Measurements from ENCODE around the gene KCND1.

The KCND1 gene

DNA sequence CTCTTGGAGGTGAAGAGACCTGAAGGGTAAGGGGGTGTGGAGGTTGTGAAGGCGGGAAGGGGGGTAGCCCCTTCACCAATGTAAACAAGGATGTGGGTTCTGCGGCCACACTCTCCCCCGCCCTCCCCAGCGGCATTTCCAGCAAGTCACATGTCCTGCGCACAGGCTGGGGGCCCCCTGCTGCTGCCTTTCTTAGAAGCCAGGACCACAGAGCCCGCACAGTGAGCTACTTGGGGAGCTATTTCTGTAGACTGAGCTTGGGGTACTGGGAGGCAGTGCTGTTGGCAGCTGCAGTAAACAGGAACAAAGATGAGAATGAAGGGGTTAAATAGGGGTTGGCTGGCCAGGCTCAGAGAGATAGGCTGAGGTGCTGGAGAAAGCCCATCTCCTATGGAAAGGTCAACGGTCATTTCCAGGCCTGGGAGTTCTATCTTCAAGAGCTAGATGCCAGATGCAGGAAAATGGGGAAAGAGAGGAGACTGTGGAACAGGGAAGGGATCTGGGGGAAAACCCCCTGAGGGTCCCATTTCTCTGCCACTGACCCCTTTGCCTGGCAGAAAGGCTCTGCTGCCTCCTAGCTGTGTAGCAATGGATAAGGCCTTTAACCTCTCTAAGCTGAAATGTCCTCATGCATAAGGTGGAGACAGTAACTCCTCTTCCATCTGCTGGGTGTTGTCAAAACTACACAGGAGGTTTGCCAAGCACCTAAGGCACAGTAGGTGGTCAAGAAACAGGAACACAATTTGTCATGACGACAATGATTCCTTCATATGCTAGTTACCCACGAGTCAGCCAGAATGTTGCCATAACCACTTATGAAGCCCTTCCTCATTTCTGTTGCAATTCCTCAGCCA, 34.4 kb downstream of the KCND1 start:
- FAIRE-seq = no peak

DNA sequence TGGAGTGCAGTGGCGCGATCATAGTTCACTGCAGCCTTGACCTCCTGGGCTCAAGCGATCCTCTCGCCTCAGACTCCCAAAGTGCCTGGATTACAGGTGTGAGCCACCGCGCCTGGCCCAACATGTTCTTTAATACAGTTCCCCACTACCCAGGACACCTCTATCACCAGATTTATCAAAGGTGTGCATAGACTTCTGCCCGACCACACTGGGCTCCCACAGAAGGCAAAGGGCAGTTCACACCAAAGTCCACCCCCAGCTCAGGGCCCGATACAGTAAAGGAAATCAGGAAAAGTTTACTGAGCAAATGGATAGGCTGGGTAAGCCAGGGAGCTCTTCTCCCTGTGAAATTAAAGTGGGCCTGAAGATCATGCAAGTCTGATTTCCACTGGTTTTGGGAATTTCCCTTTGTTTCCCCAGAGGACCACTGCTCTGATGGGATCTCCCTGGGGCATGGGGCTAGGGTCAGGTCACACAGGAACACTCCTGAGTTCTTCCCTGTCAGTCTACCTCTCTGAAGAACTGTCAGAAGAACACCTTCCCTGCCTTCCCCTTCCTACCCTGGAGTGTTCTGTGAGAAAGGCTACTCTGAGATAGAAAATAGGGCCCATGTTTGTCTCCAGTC, 35.1 kb downstream of the KCND1 start:
- FAIRE-seq = no peak

DNA sequence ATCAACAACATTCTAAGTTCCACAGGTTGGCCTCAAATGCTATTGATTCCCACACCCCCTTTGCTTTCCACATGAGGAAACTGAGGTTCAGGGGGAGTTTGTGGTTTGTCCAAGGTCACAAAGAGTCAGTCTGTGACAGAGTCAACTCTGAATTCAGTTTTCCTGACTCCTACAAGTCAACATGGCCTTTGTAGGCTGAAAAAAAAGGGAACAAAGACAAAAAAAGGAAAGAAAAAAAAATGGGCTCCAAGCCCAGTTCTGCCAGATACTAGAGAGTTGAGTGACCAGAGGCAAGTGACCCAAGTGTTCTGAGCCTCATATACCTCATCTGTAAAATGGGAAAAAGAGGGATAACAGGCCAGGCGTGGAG, 36.4 kb downstream of the KCND1 start:
- no peak for FAIRE-seq

DNA sequence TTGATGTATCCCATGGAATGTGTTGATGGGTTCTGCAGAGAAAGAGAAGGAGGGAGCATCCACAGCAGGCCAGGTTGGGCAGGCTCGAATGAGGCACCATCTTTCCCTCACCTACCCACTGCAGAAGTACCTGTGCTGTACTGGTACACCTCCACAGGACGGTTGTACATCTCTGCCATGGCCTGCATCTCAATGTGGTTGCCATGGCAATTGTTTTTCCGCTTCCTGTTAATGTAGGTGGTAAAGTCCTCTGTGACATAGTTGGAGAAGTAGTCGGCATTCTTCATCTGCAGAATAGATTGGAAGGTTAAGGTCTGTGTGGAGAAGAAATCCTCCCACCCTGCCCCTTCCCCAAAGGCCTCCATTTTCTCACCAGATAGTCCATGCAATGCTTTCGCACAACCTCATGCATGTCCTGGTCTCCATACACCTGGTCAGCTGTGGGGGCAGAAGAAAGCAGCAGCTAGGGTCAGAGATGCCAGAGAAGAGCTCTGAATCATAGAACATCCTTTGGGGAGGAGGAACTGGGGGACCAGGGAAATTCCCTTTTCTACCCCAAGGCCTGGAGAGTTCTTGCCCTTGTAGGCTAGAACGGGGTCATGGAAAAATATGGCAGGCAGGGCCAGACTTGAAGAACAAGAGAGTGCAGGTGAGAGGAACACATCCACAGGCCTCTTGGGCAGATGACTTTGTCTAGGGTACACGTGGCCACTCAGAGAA, 36.9 kb downstream of the KCND1 start:
- FAIRE-seq = no peak

DNA sequence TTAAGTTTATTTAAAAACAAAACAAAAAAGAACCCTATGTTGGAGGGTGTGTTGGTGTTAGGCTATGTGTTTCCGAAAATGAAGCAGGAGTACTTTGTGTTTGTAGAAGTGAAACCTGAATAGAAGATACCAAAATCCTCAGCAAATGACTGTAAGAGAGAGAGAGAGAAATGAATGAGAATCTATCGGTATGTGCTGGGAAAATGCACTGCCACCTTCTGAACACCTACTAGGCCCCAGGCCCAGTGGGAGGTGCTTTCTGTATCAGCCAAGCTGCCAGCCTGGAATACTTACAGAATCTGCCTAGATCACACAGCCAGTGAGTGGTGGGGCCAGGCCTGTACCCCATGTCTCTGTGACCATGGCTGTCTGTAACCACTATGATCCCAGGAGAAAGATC, 37.9 kb downstream of the KCND1 start:
- FAIRE-seq = no peak

DNA sequence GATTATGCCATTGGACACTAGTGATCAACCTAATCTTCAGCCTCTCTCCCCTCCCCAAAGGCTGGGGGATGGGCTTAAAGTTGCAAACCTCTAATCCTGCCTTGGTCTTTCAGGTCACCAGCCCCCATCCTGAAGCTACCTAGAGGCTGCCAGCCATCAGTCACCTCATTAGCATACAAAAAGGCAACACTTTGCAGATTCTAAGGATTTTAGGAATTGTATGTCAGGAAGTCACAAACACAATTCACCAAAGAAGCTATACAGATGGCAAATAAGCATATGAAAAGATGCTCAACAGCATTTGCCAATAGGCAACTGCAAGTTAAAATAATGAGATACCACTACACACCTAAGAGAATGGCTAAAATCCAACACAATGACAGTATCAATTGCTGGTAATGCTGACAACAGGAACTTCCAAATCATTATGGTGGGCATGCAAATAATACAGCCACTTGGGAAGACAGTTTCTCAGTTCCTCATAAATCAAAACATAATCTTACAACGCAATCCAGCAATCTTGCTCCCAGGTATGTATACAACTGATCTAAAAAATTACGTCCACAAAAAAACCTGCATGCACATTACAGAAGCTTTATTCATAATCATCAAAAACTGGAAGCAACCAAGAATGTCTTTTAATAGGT, 43.8 kb downstream of the KCND1 start:
- FAIRE-seq = no peak

DNA sequence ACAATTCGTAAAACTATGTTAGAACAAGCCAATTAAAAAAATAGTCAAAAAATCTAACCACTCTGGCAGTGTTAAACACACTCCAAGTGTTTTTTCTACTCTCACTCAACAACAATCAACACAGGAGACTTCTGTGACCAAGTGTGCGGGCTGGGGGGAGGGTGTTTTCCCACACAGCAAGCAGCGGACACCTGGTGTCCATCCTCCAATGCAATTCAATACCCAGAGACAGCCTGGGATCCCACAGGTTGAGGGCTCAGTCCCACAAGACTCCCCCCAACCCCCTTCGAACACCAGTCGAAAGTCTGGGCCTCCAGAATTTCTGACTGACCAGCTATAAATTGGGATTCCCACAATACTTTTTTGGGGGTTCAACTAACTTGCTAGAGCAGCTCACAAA, 44.5 kb downstream of the KCND1 start:
- FAIRE-seq = no peak

DNA sequence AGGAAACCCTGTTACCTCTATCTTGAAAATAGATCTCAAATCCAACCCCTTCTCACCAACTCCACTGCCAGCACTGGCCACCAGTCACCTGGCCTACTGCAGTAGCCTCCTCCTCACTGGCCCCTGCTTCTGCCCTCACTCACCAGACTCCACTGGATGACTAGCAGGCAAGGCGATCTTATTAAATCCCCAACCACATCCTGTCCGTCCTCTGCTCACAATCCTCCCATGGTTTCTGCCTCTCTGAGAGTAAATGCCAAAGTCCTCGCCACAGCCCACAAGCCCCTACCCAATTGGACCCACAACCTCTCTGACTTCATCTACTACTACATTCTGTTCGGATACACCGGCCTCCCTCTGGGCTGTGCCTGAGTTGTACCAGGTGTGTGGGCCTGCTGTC, 47.4 kb downstream of the KCND1 start:
- FAIRE-seq = no peak

DNA sequence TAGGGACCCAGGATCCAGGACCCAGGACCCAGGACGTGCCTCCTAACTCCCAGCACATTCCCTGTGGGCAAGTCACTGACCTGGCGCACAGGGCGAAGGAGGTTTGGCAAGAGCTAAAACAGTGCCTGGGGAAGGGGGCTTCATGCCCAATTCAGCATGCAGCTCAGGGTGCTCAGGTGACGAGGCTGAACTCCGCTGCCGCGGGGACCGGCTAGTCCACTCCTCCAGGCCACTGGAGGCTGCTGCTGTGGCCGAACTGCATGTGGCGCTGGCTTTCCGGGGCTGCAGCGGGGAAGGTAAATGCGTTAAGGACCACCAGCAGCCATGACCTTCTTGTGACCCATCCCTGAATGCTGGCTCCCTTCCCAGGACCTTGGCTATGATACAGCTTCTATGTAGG, 47.9 kb downstream of the KCND1 start:
- no peak for FAIRE-seq

DNA sequence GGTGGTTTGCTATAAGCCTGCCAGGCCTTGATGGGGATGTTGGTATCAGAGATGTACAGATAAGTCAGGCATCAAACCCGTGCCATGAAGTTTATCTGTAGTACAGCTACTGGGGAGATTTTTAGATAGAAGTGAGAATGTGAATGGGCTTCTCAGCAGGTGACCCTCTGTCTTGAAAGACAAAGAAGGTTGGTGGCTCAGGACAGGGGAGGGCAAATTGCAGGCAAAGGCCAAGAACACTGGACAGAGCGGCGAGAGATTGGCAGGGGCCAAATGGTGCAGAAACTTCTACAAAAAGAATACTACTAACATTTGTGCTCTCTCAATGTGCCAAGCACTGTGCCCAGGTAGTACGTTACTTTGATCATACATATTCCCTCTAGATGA, 50.9 kb downstream of the KCND1 start:
- no peak for FAIRE-seq

DNA sequence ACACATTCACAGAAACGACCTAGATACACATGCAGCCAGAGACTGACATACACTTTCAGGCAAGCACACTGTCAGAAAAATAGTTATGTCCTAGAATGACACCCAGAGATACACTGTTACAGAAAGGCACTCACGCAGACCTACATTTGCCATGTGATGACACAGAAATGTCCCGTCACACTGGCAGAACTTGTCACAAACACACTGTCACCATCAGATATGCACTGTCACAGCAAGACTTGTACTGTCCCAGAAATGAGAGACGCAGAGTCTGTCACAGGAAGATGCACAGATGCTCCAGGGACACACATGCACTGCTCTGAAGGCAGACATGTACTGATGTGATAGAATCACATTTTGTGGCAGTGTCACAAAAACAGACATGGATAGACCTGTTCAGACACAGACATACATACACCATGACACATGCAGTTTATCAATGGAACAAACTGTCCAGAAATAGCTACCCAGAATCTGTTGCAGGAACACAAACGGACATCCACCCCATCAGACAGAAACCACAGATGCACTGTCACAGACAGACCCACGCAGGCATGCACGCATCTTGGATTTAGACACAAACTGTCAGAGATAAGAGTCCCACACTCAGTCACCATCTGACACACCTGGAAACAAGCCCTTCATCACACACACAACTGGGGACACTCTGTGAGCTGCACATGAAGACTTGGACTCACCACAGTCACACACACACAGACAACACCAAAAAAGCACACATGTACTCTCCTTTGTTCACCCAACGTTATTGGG, 51.5 kb downstream of the KCND1 start:
- no peak for FAIRE-seq

DNA sequence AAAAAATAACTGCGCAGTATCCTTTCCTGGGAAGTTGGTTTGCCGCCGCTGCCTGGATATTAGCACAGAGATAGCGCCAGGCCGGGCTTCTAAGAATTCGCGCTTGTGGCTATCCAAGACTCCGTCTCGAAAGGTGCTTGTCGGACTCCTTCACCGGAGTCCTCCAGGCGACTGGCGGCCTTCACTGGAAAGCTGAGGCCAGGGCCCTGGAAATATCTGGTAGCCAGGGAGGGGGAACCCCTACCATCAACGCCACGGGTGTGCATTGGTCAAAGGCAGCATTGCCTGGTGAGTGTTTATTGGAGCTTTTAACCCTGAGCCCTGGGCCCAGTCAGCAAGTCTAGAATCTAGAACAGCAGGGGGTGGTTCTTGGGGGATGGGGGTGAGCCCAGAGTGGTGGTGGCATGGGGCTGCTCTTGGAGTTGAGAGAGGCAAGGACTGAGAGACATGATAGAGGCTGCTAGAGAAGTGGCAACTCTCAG, 52.2 kb downstream of the KCND1 start:
- no peak for FAIRE-seq

DNA sequence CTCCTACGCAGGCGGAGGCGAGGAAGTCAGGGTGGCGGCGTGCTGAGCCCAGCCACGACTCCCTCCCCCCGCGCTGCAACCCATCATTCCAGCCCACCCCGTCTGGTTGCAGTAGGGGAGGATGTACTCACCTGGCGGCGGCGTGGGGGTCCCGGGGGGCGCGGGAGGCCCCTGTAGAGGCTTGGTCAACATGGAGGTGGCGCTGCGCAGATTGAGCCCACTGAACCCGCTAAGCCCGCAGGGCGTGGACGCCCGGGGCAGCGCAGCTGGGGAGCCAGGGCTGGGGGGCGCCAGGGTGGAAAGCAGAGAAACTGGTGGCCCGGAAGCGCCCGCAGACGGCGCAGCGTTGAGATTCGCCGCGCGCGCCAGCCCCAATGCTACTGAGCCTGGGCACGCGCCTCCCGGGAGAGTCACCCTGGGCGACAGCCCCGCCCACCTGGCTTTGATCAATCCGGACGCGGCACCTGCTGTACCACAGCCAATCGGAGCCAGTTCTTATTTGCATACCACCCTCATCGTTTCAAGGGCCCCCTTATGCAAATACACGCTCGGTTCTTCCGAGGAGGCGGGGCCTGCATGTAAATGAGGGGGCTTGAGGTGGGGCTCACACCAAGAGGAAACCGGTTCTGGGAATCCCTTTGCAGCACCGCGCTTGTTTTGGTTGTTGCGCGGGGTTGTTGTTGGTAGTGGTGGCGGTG, 52.9 kb downstream of the KCND1 start, which contains the start of gene PIM2:
PIM2 (minus strand) TSS at position 382 of the 698 bp plus-strand sequence; CDS start at position 192, 190 bp downstream.
- no peak for FAIRE-seq

DNA sequence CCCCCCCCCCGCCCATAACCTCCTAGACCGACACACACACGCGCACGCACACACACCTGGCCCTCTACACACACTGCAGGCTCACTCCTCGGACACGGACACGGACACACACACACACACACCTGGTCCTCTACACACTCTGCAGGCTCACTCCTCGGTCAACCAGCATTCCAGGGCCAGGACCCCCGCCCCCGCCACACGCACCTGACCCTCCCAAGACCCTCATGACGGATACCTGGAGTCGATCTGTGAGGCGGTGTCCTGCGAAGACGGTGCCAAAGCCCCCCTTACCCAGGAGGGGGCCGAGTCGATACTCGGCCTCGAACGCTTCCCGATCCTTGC, 53.4 kb downstream of the KCND1 start:
- no peak for FAIRE-seq

DNA sequence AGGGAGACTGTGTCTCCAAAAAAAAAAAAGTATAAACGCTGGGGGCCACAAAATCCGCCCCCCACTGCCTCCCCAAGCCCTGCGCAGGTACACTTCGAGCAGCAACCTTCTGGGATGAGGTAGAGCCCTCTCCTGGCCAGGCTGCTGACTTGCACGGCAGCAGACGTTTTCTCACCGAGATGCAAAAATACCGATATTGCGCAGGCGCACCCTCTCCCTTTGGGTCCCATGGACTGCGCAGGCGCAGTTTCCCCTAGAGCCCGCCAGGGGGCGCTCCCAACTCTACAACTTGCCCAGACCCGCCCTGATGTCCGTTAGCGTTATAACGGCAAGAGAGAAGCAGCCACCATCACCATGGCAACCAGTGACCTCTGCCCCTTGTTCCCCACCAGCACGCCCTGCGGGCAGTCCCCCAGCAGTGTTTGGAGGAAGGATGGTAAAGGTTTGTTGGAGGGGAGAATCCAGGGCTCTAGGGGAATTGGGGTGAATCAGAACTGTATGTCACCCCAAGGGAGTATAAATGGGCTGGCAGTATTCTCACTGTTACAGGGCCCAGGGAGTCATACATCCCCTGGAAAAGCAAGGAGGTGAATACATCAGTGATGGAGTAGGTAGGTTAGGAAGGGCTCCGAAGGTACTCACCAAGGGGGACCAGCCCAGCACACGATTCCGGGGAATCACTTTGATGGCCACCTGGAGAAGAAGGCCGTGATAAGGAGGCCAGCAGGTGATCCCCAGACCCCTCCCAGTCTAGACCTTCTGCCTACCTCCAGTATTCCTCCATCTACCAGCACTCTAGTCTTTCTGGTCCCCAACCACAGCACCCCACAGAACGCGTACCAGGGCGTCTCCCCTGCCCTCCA, 54.3 kb downstream of the KCND1 start:
- peak; percentile 79 for FAIRE-seq

DNA sequence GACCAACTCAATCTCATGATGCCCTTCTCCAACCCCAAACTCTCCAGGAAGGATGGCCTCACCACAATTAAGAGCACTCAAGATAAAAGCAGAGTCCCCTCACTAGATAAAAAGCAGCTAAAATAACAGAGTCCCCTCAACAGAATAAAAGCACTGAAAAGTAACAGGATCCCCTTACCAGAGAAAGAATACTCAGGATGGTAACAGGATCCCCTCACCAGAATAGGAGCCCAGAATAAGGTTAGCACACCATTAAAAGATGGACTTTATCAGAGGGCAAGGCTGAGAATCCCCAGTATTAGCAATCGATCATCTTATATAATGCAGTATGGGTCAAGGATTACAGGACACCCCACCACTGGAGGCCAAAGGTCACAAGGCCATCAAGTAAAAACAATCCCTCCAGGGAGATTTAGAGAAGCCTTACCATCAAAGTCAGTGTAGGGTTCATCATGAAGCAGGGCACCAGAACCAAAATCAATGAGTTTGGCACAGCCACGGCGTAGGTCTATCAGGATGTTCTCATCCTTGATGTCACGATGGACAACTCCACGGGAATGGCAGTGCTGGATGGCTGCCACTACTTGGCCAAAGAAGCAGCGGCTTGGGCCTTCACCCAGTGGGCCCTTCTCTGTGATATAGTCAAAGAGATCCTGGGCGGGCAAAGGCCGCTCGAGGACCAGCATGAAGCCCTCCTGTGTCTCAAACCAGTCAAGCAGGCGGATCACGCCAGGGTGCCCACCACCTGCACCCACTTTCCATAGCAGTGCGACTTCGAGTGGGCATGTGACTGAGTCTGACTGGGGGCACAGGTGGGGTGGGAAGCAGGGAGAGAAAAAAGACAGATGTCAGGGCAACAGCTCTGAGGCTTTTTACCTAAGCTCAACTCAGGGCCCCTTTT, 56.8 kb downstream of the KCND1 start:
- FAIRE-seq = no peak

DNA sequence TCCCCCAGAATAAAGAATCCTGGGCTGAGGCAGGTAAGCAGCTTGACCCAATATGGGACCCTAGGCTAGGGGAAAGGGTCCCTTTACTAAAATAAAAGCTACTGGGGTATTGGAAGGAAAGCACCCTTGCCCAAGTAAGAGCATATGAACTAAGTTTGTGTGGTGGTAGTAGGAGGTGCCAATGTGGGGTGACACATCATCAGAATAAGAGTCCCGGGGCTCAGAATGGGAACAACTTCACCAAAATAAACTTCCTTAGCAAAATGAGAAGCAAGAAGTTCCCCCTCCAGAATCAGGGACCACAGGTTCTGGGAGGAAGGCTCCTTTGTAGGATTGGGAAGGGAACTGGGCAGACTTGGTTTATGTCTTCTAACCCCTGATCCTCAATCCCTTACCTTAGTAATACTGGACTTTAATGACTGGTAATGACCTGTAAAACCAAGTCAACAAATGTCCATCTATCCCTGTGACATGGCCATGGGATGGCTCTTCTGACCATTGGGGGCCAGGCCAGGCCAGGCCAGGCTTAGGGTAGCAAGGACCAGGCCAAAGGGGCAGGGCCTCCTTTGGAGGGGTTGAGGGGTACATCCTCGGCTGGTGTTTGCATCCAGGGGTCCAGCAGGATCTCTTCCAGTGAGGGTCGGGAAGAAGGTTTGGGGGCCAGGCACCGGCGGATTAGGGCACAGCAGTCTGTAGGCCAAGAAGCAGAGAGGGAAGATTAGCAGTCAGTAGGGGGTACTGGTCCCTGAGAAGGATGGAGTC, 57.9 kb downstream of the KCND1 start:
- no peak for FAIRE-seq

DNA sequence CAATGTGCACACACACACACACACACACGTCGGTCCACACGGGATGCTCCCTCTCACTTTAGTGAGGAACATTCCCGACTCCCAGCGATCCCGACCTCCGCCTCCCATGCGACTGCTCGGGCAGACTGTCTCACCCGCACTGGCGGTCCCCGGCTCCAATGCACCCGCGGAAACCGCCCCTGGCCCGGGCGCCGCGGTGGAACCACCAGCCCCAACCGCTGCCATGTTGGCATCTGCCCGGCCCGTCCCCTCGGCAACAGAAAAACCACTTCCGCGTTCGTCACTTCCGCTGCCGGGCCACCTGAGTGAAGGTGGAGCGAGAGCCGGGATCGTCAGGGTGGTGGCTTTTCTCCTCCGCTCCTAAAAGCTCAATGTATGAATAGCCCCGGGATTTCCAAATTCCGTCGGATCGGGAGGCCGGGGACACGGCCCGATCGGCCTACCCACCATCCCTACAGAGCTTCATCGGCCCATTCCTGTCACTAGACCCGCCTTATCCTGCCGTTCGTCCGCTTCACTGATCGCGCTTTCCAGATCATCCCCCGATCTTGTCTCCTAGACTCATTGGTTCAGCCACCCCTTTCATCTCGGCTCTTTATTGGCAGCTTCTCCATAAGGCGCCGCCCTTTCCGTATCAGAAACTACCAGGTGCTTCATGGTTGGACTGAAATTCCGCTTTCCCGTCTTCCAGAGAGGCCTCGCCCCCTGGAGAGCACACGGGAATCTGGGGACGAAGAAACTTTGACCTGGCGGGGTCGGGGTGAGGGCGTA, 60.0 kb downstream of the KCND1 start, which contains the start of gene SLC35A2:
SLC35A2 (minus strand) TSS at position 235 of the 771 bp plus-strand sequence; CDS start at position 225, 10 bp downstream.
- FAIRE-seq = no peak

Data from A204.1 (cell line).